Measurements from ENCODE around the gene TMEM54. TPM values are rescaled to one million over a fixed set of nuclear protein-coding genes. Genes with fewer than 3 reads are reported as not detected.

TMEM54 gene
- total and polyA plus RNA-seq, 2 experiments from 2014 or later, result 17.1 to 61.6 TPM

DNA sequence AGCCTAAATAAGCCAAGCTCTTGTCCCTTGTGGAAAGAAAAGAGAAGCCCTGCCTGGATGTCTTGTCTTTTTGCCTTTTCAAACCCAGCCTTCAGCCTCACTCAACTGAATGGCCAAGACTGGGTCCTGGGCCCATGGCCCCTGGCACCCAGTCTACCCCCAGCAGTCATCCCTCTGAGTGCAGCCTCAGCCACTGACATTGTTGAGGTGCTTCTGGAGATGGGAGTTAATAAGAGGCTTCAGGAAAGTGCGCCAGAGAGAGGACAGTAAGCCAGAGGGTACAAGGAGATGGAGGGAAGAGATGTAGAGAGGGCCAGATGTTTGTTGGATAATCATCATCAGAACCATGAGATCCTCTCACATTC lies 37.3 kb downstream of the TMEM54 start:
- Histone ChIP-seq H3K4me1 (ENCODE audit: low read depth) (no peaks in the 10 kb centered on the region), H3K27ac (no peak overlapping the region)
- TF ChIP-seq, protein P1, sequence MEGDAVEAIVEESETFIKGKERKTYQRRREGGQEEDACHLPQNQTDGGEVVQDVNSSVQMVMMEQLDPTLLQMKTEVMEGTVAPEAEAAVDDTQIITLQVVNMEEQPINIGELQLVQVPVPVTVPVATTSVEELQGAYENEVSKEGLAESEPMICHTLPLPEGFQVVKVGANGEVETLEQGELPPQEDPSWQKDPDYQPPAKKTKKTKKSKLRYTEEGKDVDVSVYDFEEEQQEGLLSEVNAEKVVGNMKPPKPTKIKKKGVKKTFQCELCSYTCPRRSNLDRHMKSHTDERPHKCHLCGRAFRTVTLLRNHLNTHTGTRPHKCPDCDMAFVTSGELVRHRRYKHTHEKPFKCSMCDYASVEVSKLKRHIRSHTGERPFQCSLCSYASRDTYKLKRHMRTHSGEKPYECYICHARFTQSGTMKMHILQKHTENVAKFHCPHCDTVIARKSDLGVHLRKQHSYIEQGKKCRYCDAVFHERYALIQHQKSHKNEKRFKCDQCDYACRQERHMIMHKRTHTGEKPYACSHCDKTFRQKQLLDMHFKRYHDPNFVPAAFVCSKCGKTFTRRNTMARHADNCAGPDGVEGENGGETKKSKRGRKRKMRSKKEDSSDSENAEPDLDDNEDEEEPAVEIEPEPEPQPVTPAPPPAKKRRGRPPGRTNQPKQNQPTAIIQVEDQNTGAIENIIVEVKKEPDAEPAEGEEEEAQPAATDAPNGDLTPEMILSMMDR (IDR thresholded peaks at IDR 0.05; ENCODE audit: low read depth, low read length), result no peak

DNA sequence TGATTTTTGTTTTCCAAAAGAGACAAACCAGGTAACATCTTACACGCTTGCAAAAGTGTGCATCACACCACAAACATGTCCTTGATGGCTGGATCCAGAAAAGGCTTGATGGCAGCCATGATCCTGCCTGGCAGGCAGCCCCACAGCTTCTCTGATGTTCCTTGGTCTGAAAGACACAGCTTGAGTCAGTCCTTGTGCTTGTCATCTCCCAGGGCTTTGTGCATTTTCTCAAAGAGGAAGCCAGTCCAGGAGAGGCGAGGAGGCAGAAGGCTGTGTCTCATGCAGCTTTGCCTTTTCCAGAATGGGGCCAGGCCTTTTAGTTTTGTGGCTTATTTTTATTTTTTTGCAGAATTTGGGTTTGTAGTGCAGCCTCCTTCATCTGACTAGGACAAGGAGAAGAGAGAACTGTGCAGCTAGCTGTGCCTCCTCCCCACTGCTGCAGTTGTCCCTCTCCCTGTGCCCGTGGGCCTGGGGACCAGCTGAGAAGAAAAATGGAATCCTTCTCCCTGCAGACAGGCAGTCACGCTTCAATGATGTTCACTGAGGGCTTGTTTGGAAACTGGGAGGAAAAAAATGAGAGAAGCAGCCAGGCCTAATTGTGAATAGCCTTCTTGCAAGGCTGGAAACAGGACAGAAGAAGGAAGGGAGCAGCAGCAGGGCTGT lies 37.8 kb downstream of the TMEM54 start:
- no peak for DNase-seq (ENCODE audit: low read depth in 1 of 2, low spot score in 1 of 2)
- Histone ChIP-seq H3K27ac (no peak overlapping the region), H3K4me3 (no peak overlapping the region), H3K4me1 (ENCODE audit: low read depth) (no peaks in the 10 kb centered on the region), H3K27me3 (no peaks in the 10 kb centered on the region), H3K9me3 (ENCODE audit: low read depth) (no peaks in the 10 kb centered on the region), H3K36me3 (peaks cover 7% of the 10 kb centered on the region)
- TF ChIP-seq, protein P1 (IDR thresholded peaks at IDR 0.05; ENCODE audit: low read depth, low read length), result no peak

More for the DNA sequence above, 37.3 kb downstream of the TMEM54 start:
- DNase-seq (ENCODE audit: low read depth in 1 of 2, low spot score in 1 of 2), result no peak
- no peaks in the 10 kb centered on the region for H3K9me3 ChIP-seq (ENCODE audit: low read depth)
- peaks cover 7% of the 10 kb centered on the region for H3K36me3 ChIP-seq
- H3K4me3 ChIP-seq, result no peak overlapping the region
- no peaks in the 10 kb centered on the region for H3K27me3 ChIP-seq

DNA sequence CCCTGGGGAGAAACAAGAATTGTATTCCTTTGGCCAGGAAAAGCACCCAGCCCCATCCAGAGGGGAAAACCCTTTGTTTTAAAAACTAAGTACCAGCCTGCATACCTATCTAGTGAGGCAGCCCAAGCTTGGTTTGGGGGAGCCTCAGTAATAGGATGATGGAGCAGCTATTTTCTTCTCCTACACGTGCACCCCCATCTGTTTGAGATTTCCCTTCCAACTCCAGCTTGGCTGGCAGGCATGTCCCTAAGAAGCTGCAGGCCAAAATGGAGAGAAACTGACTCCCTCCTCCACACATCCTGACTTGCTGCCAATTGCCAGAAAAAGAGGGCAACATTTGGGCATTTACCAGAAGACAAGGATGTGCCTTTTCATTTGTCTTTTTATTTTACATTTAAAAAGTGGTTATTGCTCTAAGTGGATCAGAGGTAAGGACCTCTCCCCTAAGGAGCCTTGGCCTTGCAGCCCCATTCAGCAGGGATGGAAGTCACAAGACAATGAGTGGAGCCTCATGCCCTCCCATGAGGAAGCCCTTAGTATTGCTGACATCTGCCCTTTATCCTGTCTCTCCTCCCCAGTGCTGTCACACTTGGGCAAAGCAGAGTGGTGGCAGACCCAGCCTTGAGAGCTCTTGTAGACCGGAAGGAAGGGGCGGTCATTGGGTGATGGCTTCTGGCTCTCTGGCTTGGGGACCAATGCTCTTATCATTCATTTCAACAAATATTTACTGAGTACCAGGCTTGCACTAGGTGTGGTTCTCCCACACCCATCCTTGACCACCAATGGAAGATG lies 39.1 kb downstream of the TMEM54 start:
- no peak for DNase-seq (ENCODE audit: low read depth in 1 of 2, low spot score in 1 of 2)
- Histone ChIP-seq H3K4me1 (ENCODE audit: low read depth) (no peaks in the 10 kb centered on the region), H3K9me3 (ENCODE audit: low read depth) (no peaks in the 10 kb centered on the region), H3K27ac (no peak overlapping the region), H3K27me3 (no peaks in the 10 kb centered on the region), H3K4me3 (no peak overlapping the region), H3K36me3 (peaks cover 14% of the 10 kb centered on the region)
- TF ChIP-seq, protein P1 (IDR thresholded peaks at IDR 0.05; ENCODE audit: low read depth, low read length), result no peak

DNA sequence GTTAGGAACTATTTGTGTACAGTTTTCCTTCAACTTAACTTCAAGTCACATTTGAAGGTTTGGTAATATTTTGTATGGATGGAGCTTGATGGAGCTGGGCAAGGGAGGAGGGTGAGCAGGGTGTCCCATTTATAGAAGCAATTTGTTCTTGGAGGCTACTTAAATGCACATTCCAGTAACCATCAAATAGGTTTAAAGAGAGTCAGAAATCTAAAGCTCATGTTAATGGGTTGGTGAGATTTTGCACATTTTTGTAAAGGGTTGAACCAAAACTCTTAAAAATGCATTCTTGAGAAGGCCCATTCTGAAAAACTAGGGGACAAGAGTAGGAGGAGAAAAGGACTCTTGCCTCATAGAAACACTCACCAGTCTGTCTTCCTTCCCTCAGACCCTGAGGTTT lies 40.6 kb downstream of the TMEM54 start:
- DNase-seq (ENCODE audit: low read depth in 1 of 2, low spot score in 1 of 2), result no peak
- Histone ChIP-seq H3K9me3 (ENCODE audit: low read depth) (no peaks in the 10 kb centered on the region), H3K4me1 (ENCODE audit: low read depth) (no peaks in the 10 kb centered on the region), H3K36me3 (peaks cover 25% of the 10 kb centered on the region), H3K4me3 (no peak overlapping the region), H3K27ac (no peak overlapping the region), H3K27me3 (no peaks in the 10 kb centered on the region)
- TF ChIP-seq, protein P1 (IDR thresholded peaks at IDR 0.05; ENCODE audit: low read depth, low read length), result no peak

DNA sequence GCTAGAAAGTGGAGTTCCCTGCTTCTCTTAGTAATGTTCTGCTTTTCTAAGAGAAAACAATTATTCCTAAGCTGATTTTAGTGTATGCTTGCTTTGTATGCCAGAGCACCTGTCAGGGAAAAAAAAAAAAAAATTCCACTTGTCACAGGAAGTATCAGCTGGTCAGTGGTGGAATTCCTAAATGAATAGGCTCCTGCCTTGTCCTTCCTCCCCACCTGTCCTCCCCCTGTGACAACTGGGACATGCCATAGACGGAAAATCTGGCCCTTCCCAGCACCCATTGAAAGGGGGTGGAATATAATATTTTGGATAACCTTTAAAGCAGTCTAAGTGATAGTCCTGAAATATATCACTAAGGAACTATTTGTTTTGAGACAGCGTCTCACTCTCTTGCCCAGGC lies 41.3 kb downstream of the TMEM54 start:
- TF ChIP-seq, protein P1 (IDR thresholded peaks at IDR 0.05; ENCODE audit: low read depth, low read length), result no peak
- Histone ChIP-seq H3K36me3 (peaks cover 29% of the 10 kb centered on the region), H3K27ac (no peak overlapping the region), H3K4me1 (ENCODE audit: low read depth) (no peaks in the 10 kb centered on the region), H3K4me3 (no peak overlapping the region), H3K27me3 (no peaks in the 10 kb centered on the region), H3K9me3 (ENCODE audit: low read depth) (no peaks in the 10 kb centered on the region)
- DNase-seq (ENCODE audit: low read depth in 1 of 2, low spot score in 1 of 2), result no peak

Measured in cardiac muscle cell (in vitro differentiated cells and primary cell).